H1 (cell line): Measurements from ENCODE around the gene FHIT. TPM values are rescaled to one million over a fixed set of nuclear protein-coding genes. Genes with fewer than 3 reads are reported as not detected.

Source experiments
- CTCF ChIA-PET: fragments of 300-600 bp; sonication (Branson Sonifier 250); formaldehyde crosslinking; loops from one replicate; lab custom pipeline; 2021; ENCODE audit not compliant: partially characterized antibody; lab: Charles Lee
- POLR2A ChIA-PET: fragments of 300-600 bp; sonication (Branson Sonifier 250); formaldehyde crosslinking; loops from one replicate; lab custom pipeline; 2021; ENCODE audit warnings: inconsistent platforms; ENCODE audit not compliant: partially characterized antibody; lab: Charles Lee
- DNase-seq, 2 experiments: peaks; one replicate each; pipeline versions ENCODE4 v3.0.0 to v3.0.0-alpha.2; 2010 to 2022; ENCODE audit warnings: low spot score in 2 of 2, low read depth in 1 of 2, mixed read lengths in 1 of 2
- FAIRE-seq: peaks from 2 replicates; lab custom pipeline; 2011; peaks lifted over from hg19 to GRCh38; lab: Jason Lieb, UNC
- H2AFZ ChIP-seq: 2 replicates; pipeline ENCODE4 v1.8.1; 2012; ENCODE audit warnings: low read length, inconsistent platforms
- H2AK5ac ChIP-seq: 2 replicates; pipeline ENCODE4 v1.6.1; 2013; ENCODE audit warnings: low read depth, low read length
- H2BK120ac ChIP-seq: replicated peaks from 2 replicates; pipeline ENCODE3; 2013; ENCODE audit warnings: low read depth, low read length, inconsistent platforms
- H2BK12ac ChIP-seq: 2 replicates; pipeline ENCODE4 v1.6.1; 2013; ENCODE audit warnings: low read depth, low read length
- H2BK15ac ChIP-seq: 2 replicates; pipeline ENCODE4 v1.6.1; 2013; ENCODE audit warnings: low read length
- H2BK20ac ChIP-seq: 2 replicates; pipeline ENCODE4 v1.6.1; 2013; ENCODE audit warnings: low read length
- H2BK5ac ChIP-seq: 2 replicates; pipeline ENCODE4 v1.6.1; 2013; ENCODE audit warnings: low read depth, low read length
- H3K14ac ChIP-seq: 2 replicates; pipeline ENCODE4 v1.6.1; 2013; ENCODE audit warnings: inconsistent platforms; ENCODE audit not compliant: insufficient read length
- H3K18ac ChIP-seq: 2 replicates; pipeline ENCODE4 v1.6.1; 2013; ENCODE audit warnings: low read length; ENCODE audit errors: extremely low read depth
- H3K23ac ChIP-seq: 2 replicates; pipeline ENCODE4 v1.6.1; 2013; ENCODE audit warnings: inconsistent platforms; ENCODE audit not compliant: insufficient read length
- H3K23me2 ChIP-seq: 2 replicates; pipeline ENCODE4 v1.6.1; 2013; ENCODE audit warnings: low read depth, low read length
- H3K27ac ChIP-seq: 2 replicates; pipeline ENCODE4 v1.6.1; 2011; ENCODE audit warnings: low read depth, low read length, inconsistent platforms
- H3K27me3 ChIP-seq, 4 experiments: replicated peaks in 1 of 4; 1 replicate in 1 of 4; 2 replicates in 3 of 4; pipeline versions ENCODE4 v1.6.1 to v1.8.1; 2011 to 2013; ENCODE audit warnings: low read length in 3 of 4, mild to moderate bottlenecking in 3 of 4, inconsistent platforms in 2 of 4, mixed read lengths in 2 of 4, moderate library complexity in 1 of 4; ENCODE audit not compliant: control insufficient read depth in 3 of 4, insufficient read depth in 3 of 4; ENCODE audit errors: extremely low read depth in 1 of 4
- H3K36me3 ChIP-seq, 4 experiments: 2 replicates each; pipeline versions ENCODE4 v1.6.1 to v1.8.1; 2011 to 2013; ENCODE audit warnings: mild to moderate bottlenecking in 4 of 4, low read length in 3 of 4, moderate library complexity in 2 of 4, control low read depth in 1 of 4, inconsistent platforms in 1 of 4; ENCODE audit not compliant: insufficient read depth in 4 of 4, control insufficient read depth in 2 of 4
- H3K4ac ChIP-seq: replicated peaks from 2 replicates; pipeline ENCODE3; 2013; ENCODE audit warnings: low read length, low read depth, mixed read lengths, inconsistent platforms; ENCODE audit not compliant: insufficient read length
- H3K4me1 ChIP-seq, 4 experiments: replicated peaks in 1 of 4; 1 replicate in 1 of 4; 2 replicates in 3 of 4; pipeline versions ENCODE4 v1.6.1 to v1.8.1; 2011 to 2013; ENCODE audit warnings: low read length in 3 of 4, inconsistent platforms in 2 of 4, mixed read lengths in 1 of 4; ENCODE audit not compliant: insufficient read depth in 4 of 4, control insufficient read depth in 3 of 4
- H3K4me2 ChIP-seq, 2 experiments: 2 replicates each; pipeline versions ENCODE4 v1.6.1 to v1.8.1; 2011 to 2013; ENCODE audit warnings: low read depth in 2 of 2, low read length in 2 of 2, control low read depth in 1 of 2, inconsistent platforms in 1 of 2, mild to moderate bottlenecking in 1 of 2; ENCODE audit not compliant: insufficient read depth in 1 of 2
- H3K4me3 ChIP-seq, 4 experiments: fragments of 200-600, 300-600 bp in 1 of 4; sonication (generic), shearing (Covaris generic), sonication (Bioruptor Twin) in 1 of 4; 2 replicates each; pipeline versions ENCODE4 v1.5.1 to v1.8.1; 2011 to 2016; ENCODE audit warnings: low read length in 4 of 4, low read depth in 3 of 4, control low read depth in 2 of 4, inconsistent platforms in 2 of 4, mild to moderate bottlenecking in 2 of 4, mixed read lengths in 1 of 4, moderate library complexity in 1 of 4; ENCODE audit not compliant: insufficient read depth in 2 of 4; ENCODE audit errors: extremely low read depth in 1 of 4
- H3K56ac ChIP-seq: replicated peaks from 2 replicates; pipeline ENCODE3; 2013; ENCODE audit warnings: low read depth, mild to moderate bottlenecking, mixed read lengths, low read length, inconsistent platforms; ENCODE audit not compliant: insufficient read length
- H3K79me1 ChIP-seq: 2 replicates; pipeline ENCODE4 v1.6.1; 2013; ENCODE audit warnings: low read depth, low read length, control low read depth
- H3K79me2 ChIP-seq, 2 experiments: 2 replicates each; pipeline versions ENCODE4 v1.6.1 to v1.8.1; 2012 to 2013; ENCODE audit warnings: low read length in 2 of 2, mild to moderate bottlenecking in 2 of 2, inconsistent platforms in 1 of 2; ENCODE audit not compliant: insufficient read depth in 2 of 2, control insufficient read depth in 1 of 2
- H3K9ac ChIP-seq, 4 experiments: replicated peaks in 1 of 4; 1 replicate in 1 of 4; 2 replicates in 3 of 4; pipeline versions ENCODE4 v1.6.1 to v1.8.1; 2011 to 2013; ENCODE audit warnings: low read depth in 3 of 4, low read length in 3 of 4, control low read depth in 2 of 4, mild to moderate bottlenecking in 2 of 4, moderate library complexity in 2 of 4, inconsistent platforms in 1 of 4; ENCODE audit errors: extremely low read depth in 1 of 4
- H3K9me3 ChIP-seq, 2 experiments: 2 replicates each; pipeline versions ENCODE4 v1.6.1 to v1.8.1; 2012 to 2013; ENCODE audit warnings: mild to moderate bottlenecking in 2 of 2, moderate library complexity in 2 of 2, control low read depth in 1 of 2, inconsistent platforms in 1 of 2, low read depth in 1 of 2, low read length in 1 of 2, mixed read lengths in 1 of 2; ENCODE audit not compliant: insufficient read depth in 2 of 2
- H4K20me1 ChIP-seq, 2 experiments: replicated peaks in 1 of 2; 2 replicates each; pipeline versions ENCODE3 to v1.8.1; 2011 to 2013; ENCODE audit warnings: inconsistent platforms in 2 of 2, low read length in 2 of 2, mild to moderate bottlenecking in 1 of 2; ENCODE audit not compliant: insufficient read depth in 2 of 2, control insufficient read depth in 1 of 2
- H4K5ac ChIP-seq: 2 replicates; pipeline ENCODE4 v1.6.1; 2013; ENCODE audit warnings: low read length, low read depth, mixed read lengths, inconsistent platforms; ENCODE audit not compliant: insufficient read length
- H4K8ac ChIP-seq: 2 replicates; pipeline ENCODE4 v1.8.0; 2013; ENCODE audit warnings: mild to moderate bottlenecking, moderate library complexity, low read length, inconsistent platforms; ENCODE audit not compliant: insufficient read depth; ENCODE audit errors: extremely low read depth
- H4K91ac ChIP-seq: replicated peaks from 2 replicates; pipeline ENCODE3; 2013; ENCODE audit warnings: low read length, mixed read lengths, inconsistent platforms; ENCODE audit not compliant: insufficient read length
- ASH2L ChIP-seq: fragments of 200-600, 300-600 bp; sonication (generic); IDR thresholded peaks from one replicate; pipeline ENCODE4 v1.7.1; 2017; ENCODE audit warnings: low read length
- BACH1 ChIP-seq: IDR thresholded peaks from 2 replicates; pipeline ENCODE4 v1.6.1; 2012; ENCODE audit warnings: low read length, improper control_type of control experiment
- BRCA1 ChIP-seq: IDR thresholded peaks from 2 replicates; pipeline ENCODE4 v1.6.1; 2012; ENCODE audit warnings: low read depth, low read length, improper control_type of control experiment
- HDAC6 ChIP-seq: IDR thresholded peaks from one replicate; pipeline ENCODE4 v1.7.1; 2012; ENCODE audit warnings: low read depth, mild to moderate bottlenecking, inconsistent platforms, low read length, moderate library complexity
- KDM4A ChIP-seq: IDR thresholded peaks from one replicate; pipeline ENCODE4 v1.7.1; 2012; ENCODE audit warnings: low read depth, mild to moderate bottlenecking, moderate library complexity, low read length, inconsistent platforms; ENCODE audit not compliant: severe bottlenecking
- MAFK ChIP-seq: IDR thresholded peaks from 2 replicates; pipeline ENCODE4 v1.6.1; 2012; ENCODE audit warnings: low read depth, mild to moderate bottlenecking, improper control_type of control experiment, low read length
- NANOG ChIP-seq: IDR thresholded peaks from 2 replicates; pipeline ENCODE4 v1.6.1; 2011; ENCODE audit warnings: low read length, low read depth, mild to moderate bottlenecking, inconsistent platforms; ENCODE audit not compliant: insufficient read depth, poor library complexity, severe bottlenecking
- SIN3A ChIP-seq, 2 experiments: IDR thresholded peaks in 1 of 2; conservative IDR thresholded peaks in 1 of 2; 2 replicates each; pipeline ENCODE4 v1.6.1; 2011 to 2012; ENCODE audit warnings: low read length in 2 of 2, improper control_type of control experiment in 1 of 2, low read depth in 1 of 2, mild to moderate bottlenecking in 1 of 2
- SIX5 ChIP-seq: IDR thresholded peaks from 2 replicates; pipeline ENCODE4 v1.6.1; 2011; ENCODE audit warnings: mild to moderate bottlenecking, low read depth, low read length
- SUZ12 ChIP-seq: fragments of 200-600 bp; sonication (generic); IDR thresholded peaks from 2 replicates; pipeline ENCODE4 v1.6.1; 2012; ENCODE audit warnings: mild to moderate bottlenecking, inconsistent platforms, low read length, moderate library complexity, mixed read lengths
- TBP ChIP-seq: IDR thresholded peaks from 2 replicates; pipeline ENCODE4 v1.6.1; 2011; ENCODE audit warnings: low read depth, low read length, improper control_type of control experiment
- TCF12 ChIP-seq: IDR thresholded peaks from 2 replicates; pipeline ENCODE4 v1.6.1; 2011; ENCODE audit warnings: low read depth, mild to moderate bottlenecking, low read length
- TEAD4 ChIP-seq: IDR thresholded peaks from 2 replicates; pipeline ENCODE4 v1.6.1; 2012; ENCODE audit warnings: low read depth, low read length, inconsistent platforms, mixed read lengths
- WGBS, 2 experiments: shearing (Covaris generic) in 1 of 2; methylation state at CpG; one replicate each; pipeline versions ENCODE4 v1.1.6 to v1.1.7; 2013 to 2015; ENCODE audit warnings: low lambda C conversion rate in 2 of 2, mixed read lengths in 2 of 2, inconsistent platforms in 1 of 2, low coverage in 1 of 2, missing lambda C conversion rate in 1 of 2; ENCODE audit not compliant: insufficient replicate concordance in 2 of 2, insufficient coverage in 1 of 2, insufficient read length in 1 of 2; ENCODE audit errors: extremely low coverage in 1 of 2, missing lambda C conversion rate in 1 of 2; 5-methylcytosine and 5-hydroxymethylcytosine counted together
- polyA plus RNA-seq, 7 experiments: library from polyadenylated mRNA; depleted of rRNA in 3 of 7; stranded (reverse) in 5 of 7; unstranded in 2 of 7; fragments of >200 nt in 5 of 7; fragments of 200-250 nt in 2 of 7; gene quantifications; 1 replicate in 5 of 7; 2 replicates in 1 of 7; 4 replicates in 1 of 7; pipeline versions ENCODE4 v1.2.1 to v1.2.3, GENCODE V29; 2011 to 2013; ENCODE audit warnings: missing spikeins in 2 of 7, mixed read lengths in 2 of 7
- total RNA-seq: library from RNA; stranded (reverse); fragmentation: NEBNext Ultra II Directional; extraction: Animal tissue kit (Norgen Biotek cat#: 25700); gene quantifications from 2 replicates; pipeline ENCODE4 v1.2.1, GENCODE V29; 2021
- TF ChIP-seq, protein P1 (sequence below): IDR thresholded peaks from 2 replicates; pipeline ENCODE4 v1.6.1; 2011; ENCODE audit warnings: low read length, improper control_type of control experiment

Gene FHIT
- total and polyA plus RNA-seq, 2 of the 8 experiments (the other 6 are each of a cell fraction or from before 2014, with no cell fraction given) = 1.2 to 3.2 TPM

DNA sequence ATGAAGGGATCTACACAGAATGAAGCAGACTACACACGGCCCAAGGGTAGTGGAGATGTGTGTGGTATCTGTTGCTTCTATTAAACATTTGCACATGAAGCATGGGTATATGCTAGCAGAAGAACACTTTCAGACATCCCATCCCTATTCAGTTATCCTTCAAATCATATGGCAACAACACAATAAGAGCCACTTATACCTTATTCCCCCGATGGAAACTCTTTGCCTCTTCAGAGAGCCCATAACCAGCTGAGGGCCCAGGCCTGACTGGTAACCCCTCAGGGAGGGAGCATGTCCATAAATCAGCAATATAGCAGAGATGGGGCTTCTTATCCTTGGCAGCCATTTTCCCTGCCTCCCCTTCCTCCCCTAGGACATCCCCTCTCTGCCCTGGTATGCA, 210.6 kb downstream of the FHIT start:
- H3K23me2 ChIP-seq = no peaks in the 10 kb centered on the region; the same call in 1 of the 2 replicates
- ChIA-PET POLR2A (interaction anchor here (0.6 kb wide), 1 partner anchor 16 kb away, joined by 3 read pairs; no protein-coding TSS in a partner anchor), CTCF (interaction anchor here (0.6 kb wide), 1 partner anchor 24 kb away, joined by 3 read pairs; no protein-coding TSS in a partner anchor)
- no peak overlapping the region for H2BK5ac ChIP-seq
- H3K79me2 ChIP-seq = no peaks in the 10 kb centered on the region
- H3K18ac ChIP-seq = no peak overlapping the region
- WGBS, 2 experiments = 97% methylated on average over 2 of the region's 2 CpGs; no CpG with 5 or more reads in 1 of the 2 experiments
- H3K9ac ChIP-seq = no peak overlapping the region
- H3K14ac ChIP-seq = no peak overlapping the region
- no peak overlapping the region for H3K4me2 ChIP-seq
- no peak overlapping the region for H3K4me3 ChIP-seq
- no peak overlapping the region for H4K5ac ChIP-seq
- no peak overlapping the region for H2AK5ac ChIP-seq
- no peaks in the 10 kb centered on the region for H3K4me1 ChIP-seq
- DNase-seq (no peak), FAIRE-seq (no peak)
- H2AFZ ChIP-seq = no peak overlapping the region
- no peak overlapping the region for H4K8ac ChIP-seq
- no peak overlapping the region for H2BK15ac ChIP-seq
- H2BK12ac ChIP-seq = no peak overlapping the region
- H3K4ac ChIP-seq = no peak overlapping the region
- H2BK20ac ChIP-seq = no peak overlapping the region
- peaks cover 14 to 18% of the 10 kb centered on the region in 2 experiments for H3K9me3 ChIP-seq
- H3K79me1 ChIP-seq = no peaks in the 10 kb centered on the region
- H3K27me3 ChIP-seq = no peaks in the 10 kb centered on the region
- H4K91ac ChIP-seq = no peak overlapping the region
- no peaks in the 10 kb centered on the region; a peak in 1 of 8 replicates for H3K36me3 ChIP-seq
- H4K20me1 ChIP-seq = no peaks in the 10 kb centered on the region
- H3K56ac ChIP-seq = no peak overlapping the region
- no peak overlapping the region for H3K23ac ChIP-seq
- H3K27ac ChIP-seq = no peak overlapping the region
- no peak overlapping the region for H2BK120ac ChIP-seq
- TF ChIP-seq, protein P1, sequence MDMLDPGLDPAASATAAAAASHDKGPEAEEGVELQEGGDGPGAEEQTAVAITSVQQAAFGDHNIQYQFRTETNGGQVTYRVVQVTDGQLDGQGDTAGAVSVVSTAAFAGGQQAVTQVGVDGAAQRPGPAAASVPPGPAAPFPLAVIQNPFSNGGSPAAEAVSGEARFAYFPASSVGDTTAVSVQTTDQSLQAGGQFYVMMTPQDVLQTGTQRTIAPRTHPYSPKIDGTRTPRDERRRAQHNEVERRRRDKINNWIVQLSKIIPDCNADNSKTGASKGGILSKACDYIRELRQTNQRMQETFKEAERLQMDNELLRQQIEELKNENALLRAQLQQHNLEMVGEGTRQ = no peak
- no peak for TF ChIP-seq TBP
- TF ChIP-seq ASH2L = no peak
- no peak for TF ChIP-seq TEAD4
- TF ChIP-seq KDM4A = no peak
- TF ChIP-seq MAFK = no peak
- TF ChIP-seq BRCA1 = no peak
- TF ChIP-seq SUZ12 = no peak
- TF ChIP-seq HDAC6 = no peak
- no peak for TF ChIP-seq SIN3A (conservative IDR thresholded peaks at IDR 0.05 in 1 of 2, IDR thresholded peaks at IDR 0.05 in 1 of 2; ENCODE audit: low read depth in 1 of 2, low read length in 2 of 2)
- no peak for TF ChIP-seq NANOG
- no peak for TF ChIP-seq BACH1
- TF ChIP-seq SIX5 = no peak
- TF ChIP-seq TCF12 = no peak
